GM15510 (cell line): ENCODE measurements around the gene PALS1.

Experiments
- POLR2A ChIP-seq: IDR thresholded peaks from 3 replicates; pipeline ENCODE4 v1.6.1; 2011; ENCODE audit warnings: borderline replicate concordance; ENCODE audit not compliant: insufficient read length; ENCODE audit errors: extremely low read depth

The PALS1 gene

DNA sequence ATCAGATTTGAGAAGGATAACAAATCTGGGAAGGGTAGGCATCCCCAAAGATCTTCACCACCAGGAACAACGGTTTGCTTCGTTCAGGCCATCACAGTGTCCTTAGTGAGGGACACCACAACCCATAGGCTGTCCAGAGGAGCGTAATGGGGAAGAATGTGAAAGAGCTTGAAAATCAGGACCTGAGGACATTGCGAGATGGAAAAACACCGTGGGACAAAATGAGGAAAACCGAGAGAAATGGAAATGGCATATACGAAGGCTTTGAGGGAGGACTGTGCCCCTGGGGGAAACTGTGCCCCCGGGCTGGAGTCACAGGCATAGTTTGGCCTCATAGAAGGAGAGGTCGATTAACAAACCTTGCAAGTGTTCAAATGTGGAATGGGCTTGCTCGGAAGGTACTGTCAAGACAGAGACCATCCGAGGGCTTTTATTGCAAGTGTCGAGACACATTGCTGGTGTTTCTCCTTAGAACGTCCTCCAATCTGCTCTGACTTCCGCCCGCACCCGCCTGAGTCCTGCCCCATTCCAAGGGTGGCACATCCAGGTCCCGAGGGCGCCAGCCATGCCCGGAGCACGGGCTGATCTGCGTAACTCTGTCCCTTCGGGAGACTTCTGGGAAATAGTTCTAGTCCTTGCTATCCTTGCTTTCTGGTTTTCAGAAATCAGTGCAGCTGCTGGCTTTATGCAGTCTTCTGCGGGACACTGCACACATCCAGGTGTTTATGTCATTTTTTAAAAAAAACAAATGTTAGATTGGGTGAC lies 885 bp upstream of the PALS1 start:
- TF ChIP-seq POLR2A = no peak

DNA sequence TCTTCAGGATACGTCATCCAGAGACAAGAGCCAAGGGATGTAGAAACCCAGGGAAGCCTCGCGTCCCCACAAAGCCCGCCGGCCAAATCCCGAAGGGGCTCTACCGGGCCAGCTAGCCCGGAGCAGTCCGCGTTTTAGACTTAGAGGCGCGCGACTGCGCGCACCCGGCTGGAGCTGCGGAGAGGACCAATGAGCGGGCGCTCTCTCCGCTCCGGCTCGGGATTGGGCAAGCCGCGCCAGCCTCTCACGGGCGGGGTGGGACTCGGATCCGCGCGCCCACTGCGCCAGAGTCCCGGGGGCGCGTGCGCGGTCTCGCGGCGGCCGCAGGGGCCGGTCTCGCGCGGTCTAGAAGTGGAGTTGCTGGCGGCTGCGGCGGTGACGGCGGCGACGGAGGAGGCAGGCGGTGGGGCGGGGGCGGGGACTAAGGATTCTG lies 241 bp upstream of the PALS1 start:
- TF ChIP-seq POLR2A = peak; percentile 71

DNA sequence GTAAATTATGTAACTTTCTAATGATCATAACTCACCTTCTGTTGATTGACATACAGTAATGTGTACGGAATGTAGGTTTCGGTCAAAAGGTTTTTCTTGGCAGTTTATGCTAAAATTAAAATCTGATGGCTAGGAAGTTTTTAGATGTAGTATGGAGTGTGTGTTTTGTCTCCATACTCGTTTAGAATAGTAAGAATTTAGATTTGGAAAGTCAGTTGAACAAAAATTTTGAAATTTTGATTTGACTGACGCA lies 859 bp downstream of the PALS1 start:
- TF ChIP-seq POLR2A = no peak

DNA sequence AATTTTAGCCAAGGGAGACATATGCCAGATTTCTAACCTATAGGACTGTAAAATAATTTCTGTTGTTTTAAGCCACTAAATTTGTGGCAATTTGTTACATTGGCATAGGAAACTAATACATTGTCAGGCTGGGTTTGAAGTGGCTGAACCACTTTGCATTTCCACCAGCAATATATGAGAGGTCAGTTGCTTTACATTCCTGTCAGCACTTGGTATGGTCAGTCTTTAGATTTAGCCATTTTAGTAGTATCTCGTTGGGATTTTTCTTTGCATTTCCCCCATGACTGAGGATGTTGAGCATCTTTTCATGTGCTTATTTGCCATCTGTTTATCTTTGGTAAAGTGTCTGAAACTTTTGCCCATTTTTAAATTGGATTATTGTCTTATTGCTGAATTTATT lies 3.9 kb downstream of the PALS1 start:
- no peak for TF ChIP-seq POLR2A

DNA sequence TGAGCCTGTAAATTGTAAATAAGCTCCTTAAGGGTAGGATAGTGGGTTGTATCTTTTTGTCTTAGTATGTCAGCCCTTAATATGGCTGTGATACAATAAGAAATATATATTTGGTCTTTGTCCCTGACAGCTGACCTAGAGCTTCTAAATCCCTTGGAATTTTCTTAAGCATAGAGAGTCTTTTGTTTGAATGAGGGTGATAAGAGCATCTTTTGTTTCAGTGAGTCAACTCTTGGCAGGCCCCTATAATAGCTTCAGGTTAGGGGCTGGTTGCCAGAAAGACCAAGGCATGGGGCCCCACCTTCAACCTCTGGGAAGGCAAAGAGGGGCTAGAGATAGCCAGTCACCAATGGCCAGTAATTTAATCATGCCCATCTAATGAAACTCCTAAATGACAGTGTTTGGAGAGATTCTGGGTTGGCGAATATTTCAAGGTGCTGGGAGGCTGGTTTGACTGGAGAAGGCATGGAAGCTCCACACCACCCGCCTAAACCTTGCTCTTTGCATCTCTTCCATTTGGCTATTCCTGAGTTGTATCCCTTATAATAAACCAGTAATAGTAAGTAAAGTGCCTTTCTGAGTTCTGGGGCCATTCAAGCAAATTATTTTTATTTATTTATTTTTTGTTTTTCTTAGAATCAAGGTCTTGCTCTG lies 10.5 kb downstream of the PALS1 start:
- no peak for TF ChIP-seq POLR2A

DNA sequence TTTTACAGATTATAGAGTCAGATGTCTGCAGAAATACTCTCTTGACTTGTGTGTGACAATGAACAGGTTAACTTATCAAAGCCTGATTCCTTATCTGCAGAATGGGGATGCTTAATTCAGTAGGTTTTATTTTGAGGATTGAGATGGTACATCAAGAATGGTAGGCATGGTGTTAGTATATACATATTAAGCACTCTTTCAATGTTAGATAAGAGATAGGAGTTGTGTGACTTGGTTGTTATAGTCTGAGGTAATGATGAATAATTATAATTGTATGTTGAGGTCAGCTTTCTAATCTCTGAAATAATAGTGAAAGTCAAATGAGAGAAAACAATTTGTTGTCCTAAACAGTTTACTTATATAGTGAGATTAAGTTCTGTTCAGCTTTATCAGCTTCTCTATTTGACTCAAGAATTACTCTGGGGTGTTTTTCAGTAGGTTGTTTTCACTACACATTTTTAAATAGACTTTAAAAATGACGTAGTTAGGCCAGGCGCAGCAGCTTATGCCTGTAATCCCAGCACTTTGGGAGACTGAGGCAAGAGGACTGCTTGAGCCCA lies 11.9 kb downstream of the PALS1 start:
- no peak for TF ChIP-seq POLR2A

DNA sequence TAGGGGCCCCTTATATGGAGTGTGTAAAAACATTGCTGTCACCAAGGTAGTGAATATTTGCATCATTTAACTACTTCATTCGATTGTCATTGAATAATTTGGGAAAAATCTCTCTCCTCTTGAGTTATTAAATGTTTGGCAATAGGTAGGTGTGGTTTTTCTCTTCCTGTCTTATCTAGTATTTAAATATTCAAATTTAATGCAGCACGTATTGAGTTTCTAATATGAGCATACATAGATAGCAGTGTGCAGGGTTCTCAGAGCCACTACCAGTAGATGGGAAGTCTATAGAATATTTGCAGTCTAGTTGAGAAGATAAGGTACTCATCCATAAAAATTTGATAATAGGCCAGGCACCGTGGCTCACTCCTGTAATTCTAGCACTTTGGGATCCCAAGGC lies 16.7 kb downstream of the PALS1 start:
- no peak for TF ChIP-seq POLR2A

DNA sequence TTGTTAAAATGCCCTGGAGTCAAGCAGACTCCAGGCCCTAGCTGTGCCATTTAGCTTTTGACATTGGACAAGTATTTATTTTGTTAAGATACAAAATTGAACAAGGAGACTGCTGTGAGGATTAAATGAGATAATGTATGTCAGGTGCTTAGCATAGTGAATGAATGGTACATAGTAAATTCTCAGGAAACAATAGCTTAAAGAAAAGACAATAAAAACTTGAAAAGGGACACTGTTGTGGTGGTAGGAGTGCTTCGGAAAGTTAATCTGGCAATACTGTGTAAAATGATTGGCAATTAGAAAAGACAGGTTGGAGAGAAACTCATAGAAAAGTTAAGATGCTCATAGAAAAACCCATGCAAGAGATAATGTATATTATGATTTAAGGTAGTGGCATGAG lies 19.7 kb downstream of the PALS1 start:
- TF ChIP-seq POLR2A = no peak

DNA sequence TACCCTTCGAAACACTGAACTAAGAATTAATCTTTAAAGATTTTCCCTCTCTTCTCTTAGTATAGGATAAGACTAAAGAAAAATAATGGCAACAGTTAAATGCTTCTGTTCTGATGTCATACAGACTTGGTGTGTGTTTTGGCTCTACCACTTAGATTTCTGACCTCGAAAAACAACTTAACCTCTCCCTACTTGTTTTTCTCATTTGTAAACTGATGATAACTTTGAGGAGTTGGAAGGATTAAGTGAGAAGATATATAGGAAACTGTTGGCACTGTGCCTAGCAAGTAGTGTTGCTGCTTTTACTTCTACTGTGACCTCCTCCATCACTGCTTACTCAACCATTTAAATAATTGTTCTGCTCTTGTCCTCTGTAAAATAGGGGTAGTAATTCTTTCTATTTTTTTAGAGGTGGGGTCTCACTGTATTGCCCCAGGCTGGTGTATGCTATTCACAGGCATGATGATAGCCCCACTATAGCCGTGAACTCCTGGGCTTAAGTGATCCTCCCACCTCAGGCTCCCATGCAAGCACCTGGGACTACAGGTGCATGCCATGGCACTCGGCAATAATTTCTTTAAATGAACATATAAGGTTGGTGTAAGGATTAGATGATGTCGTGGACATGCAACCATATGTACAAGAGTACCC lies 22.4 kb downstream of the PALS1 start:
- no peak for TF ChIP-seq POLR2A

DNA sequence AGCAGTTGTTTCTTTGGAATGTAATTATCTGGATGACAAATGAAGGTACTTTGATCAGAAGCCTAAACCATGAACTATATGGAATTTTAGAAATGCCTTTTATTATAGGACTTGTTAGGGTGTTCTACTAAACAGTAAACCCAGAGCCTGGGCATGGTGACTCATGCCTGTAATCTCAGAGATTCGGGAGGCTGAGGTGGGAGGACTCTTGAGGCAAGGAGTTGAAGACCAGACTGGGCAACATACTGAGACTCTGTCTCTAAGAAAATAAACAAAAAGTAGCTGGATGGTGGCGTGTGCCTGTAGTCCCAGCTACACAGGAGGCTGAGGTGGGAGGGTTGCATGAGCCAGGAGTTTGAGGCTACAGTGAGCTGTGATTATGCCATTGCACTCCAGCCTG lies 23.9 kb downstream of the PALS1 start:
- TF ChIP-seq POLR2A = no peak

DNA sequence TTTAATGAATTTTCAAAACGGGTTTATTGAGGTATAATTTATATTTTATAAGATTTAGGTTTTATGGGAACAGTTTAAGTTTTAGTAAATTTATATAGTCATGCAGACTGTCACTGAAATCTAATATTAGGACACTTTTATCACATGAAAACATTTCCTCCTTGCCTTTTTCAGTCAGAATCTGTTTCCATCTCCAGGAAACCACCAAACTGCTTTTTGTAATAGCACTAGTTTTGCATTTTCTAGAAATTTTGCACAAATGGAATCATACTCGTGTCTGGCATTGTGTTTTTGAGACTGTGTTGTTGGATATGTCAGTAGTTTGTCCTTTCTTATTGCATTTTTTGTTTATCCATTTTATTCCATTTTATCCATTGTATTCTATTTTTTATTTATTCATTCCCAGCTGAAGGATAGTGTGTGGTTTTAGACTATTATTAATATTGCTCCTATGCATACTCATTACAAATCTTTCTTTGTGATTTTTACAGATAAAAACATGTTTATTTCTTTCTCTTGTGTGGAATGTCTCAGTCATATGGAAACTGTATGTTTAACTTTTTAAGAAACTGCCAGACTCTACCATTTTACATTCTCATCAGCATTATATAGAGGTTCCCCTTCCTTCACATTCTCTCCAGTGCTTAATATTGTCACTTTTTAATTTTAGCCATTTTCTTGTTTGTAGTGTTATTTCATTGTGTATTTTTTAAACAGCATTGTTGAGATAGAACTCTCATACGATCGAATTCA lies 26.5 kb downstream of the PALS1 start:
- no peak for TF ChIP-seq POLR2A

DNA sequence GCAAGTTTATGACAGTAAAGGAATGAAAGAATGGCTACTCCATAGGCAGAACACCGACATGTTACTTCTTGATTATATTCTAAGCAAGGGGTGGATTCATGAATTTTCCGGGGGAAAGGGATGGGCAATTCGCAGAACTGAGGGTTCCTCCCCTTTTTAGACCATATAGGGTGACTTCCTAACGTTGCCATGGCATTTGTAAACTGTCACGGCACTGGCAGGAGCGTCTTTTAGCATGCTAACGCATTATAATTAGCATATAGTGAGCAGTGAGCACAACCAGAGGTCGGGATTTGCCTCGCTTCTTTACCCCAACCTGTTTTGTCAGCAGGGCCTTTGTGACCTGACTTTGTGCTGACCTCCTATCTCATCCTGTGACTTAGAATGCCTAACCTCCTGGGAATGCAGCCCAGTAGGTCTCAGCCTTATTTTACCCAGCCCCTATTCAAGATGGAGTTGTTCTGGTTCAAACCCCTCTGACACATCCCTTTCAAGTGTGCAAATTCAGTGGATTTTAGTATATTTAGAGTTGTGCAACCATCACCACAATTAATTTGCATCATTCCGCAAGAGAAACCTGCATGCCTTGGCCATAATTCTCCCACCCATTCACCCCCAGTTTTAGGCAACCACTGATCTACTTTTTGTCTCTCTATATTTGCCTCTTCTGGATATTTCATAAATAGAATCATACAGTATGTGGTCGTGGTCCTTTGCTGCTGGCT lies 27.4 kb downstream of the PALS1 start:
- TF ChIP-seq POLR2A = no peak

DNA sequence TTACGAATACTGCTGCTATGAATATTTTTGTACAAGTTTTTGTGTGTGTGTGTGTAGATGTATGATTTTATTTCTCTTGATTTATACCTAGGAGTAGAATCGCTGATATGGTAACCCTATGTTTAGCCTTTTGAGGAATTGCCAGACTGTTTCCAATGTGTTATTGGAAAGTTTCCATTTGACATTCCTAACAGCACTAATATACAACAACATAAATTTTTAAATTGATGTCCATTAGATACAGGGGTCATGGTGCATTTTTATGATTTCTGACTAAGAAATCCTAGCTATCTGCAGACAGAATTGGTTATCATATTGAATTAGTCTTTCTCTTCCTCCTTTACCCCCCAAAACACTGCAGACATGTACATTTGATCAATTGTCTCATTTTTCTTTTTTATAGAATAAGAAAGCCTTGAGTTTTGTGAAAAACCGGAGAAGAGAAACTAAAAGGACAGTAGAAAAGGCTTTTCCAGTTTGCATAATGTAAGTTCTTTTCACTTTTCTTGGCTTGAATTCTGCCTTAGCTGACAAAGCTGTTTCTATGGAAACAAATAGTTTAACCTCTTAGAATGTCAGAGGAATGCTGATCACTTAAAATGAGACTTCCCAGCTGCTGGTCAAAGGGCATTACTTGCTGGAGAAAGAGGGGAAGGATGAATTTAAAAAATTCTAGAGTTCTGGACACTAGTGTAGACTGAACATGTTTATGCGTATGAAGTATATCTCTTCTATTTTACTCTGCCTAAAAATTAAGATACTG lies 28.2 kb downstream of the PALS1 start:
- TF ChIP-seq POLR2A = no peak
